ENCODE results near the gene AXIN1.

AXIN1 gene

DNA sequence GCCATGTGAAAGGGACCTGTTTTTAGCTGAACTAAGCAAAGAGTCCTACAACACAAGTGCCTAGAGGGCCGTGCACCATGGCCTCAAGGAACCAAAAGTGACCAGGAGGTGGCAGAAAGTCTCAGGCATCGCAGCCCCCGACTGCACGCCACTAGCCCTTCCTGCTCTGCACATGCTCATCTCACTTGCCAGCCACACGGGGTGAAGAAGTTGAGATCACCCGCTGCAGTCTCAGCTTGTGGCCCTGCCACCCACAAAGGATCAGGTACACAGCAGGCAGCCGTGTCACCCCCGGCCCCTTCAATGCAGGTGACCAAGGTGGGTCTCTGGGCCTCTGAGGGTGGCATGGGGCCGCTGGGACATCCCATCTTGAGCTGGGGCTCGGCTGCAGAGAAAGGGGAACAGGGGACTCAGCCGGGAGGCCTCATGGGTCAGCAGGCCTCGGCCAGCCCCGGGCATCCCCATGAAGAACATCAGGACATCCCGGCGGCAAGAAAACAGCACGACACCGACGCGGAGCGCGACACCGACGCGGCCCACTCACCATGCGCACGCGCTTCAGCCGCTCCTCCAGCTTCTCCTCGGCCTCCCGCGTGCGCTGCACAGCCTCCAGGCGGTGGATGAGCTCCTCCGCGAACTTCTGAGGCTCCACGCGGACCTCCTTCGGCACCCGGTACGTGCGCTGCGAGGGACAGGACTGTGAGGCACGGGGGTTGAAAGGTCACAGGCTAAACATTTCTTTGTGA lies 48.6 kb downstream of the AXIN1 start:
- DNase-seq (ENCODE audit: low spot score), result no peak

DNA sequence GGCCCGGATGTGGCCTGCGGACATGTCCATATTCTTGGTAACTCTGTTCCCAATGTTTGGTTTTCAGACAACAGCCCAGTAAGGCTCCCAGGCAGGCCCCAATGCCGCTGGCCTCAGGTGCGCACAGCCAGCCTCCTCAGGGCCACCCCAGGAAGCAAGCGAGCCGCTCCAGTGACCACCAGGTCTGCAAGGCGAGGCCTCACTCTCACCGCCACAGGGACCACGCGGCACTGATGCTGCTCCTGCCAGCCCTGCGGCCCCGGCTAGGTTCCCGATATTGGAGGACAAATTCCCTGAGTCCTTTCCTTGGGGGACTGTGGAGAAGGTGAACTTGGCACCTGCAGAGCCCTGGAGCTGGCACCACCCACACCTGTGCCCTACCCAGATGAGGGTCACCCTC lies 50.6 kb downstream of the AXIN1 start:
- DNase-seq (ENCODE audit: low spot score), result no peak

DNA sequence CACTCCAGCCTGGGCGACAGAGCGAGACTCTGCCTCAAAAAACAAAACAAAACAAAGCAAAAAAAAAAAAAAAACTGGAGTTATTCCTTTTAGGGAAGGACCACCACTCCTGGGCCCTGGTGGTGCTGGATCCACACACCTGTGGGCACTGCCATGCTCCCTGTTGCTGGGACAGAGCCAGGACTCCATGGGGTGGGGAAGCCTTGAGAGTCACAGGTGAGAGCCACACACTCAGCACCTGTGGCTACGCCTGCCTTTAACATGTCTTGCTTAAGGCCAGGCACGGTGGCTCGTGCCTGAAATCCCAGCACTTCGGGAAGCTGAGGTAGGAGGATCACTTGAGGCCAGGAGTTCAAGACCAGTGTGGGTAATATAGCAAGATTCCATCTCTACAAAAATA lies 51.3 kb downstream of the AXIN1 start:
- DNase-seq (ENCODE audit: low spot score), result no peak

DNA sequence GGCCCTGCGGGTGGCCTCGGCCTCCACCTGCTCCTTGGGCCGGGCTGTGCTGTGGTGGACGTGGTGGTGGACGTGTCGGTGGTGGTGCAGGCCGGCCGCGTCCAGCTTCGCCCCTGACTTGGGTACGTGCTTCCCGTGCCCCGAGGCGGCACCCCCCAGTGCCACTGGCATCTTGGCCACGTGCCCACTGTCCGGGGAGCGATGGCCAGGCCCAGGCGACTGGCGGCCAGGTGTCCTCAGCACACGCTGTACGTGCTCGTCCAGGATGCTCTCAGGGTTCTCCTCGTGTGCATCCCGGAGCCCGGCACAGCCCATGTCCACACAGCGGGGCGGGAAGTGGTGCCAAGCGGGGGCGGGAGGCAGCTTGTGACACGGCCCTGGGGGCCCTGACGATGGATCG lies 54.7 kb downstream of the AXIN1 start:
- no peak for DNase-seq (ENCODE audit: low spot score)

DNA sequence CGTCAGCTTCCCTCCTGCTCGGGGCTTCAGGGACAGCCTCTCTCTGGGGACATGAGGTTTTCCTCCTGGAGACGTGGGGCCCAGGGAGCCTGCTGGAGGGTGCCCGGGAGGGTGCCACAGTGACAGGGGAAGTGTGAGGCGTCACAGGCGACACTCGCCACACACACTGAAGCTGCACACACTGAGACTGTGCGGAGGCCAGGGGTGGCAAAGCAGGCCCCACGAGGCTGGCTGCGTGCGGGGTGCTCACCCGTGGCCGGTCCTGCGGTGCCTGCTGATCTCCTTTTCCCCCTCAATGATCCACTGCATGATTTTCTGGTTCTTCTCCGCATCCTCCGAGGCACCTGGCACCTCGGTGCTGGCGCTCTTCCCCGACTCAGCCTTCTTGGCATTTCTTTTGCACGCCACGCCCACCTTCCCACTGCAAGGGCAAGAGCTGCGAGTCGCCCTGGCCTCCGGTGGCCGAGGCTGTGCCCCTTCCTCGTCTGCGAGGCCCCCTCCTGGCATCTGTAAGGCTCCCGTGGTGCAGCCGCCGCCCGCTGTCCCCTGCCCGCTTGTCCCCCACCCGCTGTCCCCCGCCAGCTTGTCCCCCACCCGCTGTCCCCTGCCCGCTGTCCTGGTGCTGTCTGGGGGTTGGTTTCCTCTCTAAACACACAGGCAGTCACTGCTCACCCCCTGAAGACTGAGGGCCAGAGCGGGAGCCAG lies 55.6 kb downstream of the AXIN1 start:
- no peak for DNase-seq (ENCODE audit: low spot score)

DNA sequence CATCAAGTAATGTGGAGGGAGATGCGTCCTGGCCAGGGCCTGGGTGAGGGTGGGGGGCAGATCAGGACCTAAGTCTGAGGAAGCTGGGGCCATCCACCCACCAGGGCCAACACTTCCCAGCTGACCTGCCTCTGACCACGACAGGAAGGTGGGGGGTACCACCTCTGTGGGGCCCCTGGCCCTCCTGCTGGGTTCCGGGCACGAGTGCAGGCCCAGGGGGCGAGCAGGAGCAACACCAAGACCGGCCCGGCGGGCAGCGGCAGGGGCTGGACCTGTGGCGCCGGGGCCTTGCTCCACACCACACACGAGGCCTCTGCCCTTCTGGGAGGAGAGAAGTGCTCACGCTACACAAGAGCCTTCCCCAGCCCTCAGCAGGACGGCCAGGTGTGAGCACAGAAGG lies 56.2 kb downstream of the AXIN1 start:
- no peak for DNase-seq (ENCODE audit: low spot score)

DNA sequence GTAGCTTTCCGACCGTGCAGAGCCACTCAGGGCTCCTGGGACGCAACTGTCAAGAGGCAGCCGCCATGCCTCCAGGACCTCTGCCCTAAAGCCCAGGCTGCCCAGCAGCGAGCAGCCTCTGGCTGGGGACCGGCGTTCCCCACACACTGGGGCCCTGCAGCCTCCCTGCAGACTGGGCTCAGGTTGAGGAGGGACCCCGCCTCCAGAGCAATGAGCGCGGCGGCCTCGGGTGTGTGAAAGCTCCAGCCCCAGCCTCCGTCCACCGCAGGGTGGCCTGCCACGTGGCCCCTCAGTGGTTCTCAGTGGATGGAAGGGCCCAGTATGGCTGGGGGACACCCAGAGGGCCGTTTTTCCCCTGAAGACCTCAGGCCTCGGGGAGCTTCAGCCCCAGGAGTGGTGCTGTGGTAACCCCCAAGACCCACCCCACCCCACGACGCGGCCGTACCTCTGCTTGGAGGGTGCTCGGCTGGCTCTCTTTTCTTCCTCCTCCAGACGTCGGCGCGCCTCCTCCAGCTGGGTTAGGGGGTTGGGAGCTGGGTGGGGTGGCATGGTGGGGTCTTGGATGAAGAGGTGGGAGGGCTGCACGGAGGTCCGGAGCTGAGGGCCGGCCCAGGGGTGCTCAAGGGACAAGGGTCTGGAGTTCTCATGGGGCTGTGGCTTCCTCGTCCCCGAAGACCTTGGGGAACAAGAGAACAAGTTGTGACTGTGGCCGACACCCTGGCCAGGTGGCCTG lies 59.3 kb downstream of the AXIN1 start:
- no peak for DNase-seq (ENCODE audit: low spot score)

DNA sequence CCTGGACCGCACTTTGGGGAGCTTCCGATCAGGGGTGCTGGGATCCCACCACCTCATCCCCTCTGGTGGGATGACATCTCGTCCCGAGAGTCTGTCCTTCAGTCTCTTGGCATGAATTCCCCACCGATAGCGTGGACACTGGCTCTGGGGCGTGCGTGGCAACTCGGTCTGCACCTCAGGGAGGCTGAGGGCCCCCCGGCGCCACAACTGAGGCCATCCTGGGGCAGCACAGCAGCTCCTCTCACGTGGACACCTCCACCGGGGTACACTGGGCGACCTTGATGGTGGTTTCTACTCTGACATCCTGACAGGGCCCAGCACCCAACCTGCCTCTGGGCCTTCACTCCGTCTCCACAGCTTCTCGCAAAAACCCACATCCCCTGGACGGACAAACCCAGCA lies 61.0 kb downstream of the AXIN1 start:
- DNase-seq (ENCODE audit: low spot score), result no peak

DNA sequence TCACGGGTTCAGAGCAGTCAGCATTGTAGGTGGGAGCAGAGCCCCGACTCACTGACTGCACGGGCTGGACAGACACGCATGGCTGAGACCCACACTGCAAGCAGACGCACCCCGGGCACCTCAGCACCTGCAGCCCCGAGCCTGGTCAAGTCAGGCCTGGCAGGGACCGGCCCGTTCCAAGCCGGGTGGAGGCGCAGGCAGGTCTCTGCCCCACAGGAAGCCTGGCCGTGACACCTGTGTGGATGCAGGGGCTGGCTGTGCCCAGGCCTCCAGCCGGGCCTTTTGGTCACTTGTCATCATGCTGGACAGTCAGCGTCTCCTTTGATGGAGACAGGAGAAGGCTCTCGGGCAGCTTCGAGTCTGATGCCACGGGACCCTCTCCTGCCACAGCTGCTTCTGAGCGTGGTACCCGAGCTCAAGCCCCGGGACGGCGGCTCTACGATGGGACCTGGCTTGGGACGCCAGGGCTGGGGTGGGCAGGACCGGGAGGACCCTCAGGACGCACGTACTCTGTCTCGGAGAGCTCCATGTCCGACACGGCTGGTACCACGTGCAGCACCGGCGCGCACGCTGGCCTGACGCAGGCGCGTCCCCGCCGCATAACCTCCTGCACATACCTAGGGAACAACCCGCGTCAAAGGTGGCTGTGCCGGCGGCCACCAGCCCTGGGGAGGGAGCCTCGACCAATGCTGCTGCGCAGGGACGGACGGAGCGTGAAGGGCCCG lies 61.7 kb downstream of the AXIN1 start:
- DNase-seq (ENCODE audit: low spot score), result no peak

DNA sequence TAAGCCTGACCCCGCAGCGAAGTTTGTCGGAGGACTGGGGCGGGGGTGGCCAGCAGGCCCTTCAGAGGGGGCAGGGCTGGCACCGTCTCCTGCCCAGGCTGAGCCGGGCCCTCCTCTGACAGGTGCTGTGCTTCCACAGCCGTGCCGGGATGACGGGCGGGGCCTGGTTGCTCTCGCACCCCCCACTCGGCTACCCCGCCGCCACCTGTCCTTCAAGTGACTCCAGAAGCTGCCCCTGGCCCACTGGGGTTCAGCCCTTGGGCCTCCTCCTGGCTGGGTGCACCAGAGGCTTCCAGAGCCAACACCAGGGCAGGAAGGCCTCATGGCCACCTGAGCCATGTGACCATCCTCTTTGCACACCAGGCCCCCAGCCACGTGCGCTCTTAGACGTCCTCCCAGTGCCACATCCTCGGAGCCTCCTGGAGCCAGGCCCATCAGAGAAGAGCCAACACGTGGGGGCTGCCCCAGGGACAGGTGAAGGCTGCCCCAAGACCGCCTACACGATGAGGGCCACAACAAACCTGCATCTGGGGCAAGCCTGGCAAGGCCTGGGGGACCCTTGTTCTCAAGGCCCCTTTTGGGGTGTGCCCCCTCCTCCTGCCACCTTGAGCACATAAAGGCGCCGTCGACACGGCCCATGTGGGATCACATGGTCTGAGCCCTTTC lies 62.4 kb downstream of the AXIN1 start:
- DNase-seq (ENCODE audit: low spot score), result no peak

DNA sequence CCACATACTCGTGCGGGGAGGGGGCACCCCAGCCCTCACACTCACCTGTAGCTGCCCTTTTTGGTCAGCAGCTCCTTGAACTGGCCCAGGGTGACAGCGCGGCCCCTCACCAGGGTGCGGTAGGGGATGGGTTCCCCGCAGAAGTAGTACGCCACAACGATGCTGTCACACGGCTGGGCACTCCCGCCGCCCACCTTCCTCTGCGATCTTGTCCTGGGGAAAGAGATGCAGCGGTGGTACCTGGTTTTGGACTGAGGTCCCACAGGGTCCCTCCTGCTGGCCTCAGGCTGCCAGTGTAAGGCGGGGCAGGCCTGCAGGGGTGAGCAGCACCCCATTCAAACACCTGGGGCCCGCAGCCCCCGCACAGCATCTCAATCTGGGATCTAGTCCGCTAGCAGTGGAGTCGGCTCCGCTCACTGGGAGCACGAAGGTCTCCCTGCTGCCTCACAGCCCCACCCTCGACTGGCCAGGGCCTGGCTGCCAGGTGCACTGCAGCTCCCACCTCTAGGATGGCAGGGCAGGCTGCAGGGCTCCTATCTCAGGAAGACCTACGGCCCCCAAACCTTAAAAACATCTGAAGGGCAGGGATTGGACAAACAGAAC lies 63.0 kb downstream of the AXIN1 start:
- no peak for DNase-seq (ENCODE audit: low spot score)

DNA sequence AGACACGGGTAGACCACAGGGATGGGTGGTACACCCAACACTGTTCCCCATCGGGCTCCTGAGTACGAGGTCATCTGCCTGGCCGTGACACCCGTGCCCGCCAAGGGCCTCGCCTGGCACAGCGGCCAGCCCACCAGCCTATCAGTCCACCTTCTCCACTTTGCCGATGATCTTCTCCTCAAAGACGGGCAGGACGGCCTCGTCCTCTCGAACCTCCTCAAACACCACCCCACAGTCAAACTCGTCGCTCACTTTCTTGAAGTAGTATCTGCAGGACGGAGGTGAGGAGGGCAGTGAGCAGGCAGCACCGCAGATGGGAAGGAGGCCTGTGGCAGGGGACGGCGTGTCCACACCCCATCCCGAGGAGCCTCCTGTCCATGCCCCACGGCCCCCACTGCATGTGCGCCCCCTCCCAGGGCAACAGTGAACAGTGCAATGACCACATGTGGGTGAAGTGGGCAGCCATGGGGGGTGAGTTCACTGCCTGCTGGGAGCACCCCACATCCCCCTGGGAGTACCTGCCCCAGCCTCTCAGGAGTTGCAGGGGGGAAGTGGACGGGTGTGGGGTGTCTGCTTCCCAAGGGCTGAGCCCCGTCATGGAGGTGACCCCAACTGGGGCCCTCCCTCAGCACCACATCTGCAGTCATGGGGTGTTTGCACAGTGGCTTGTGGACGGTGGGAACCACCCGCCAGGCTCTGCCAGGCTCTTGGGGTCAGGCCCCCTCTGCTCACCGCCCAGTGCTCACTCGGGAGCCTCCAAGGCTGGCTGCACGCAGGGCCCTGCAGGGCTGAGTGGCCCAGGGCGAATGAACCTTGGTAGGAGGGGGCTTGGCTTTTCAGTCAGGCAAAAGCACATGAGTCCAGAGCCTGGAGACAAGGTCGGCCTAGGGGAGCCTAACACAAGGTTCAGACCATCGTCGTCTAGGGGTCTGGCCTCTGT lies 64.3 kb downstream of the AXIN1 start:
- DNase-seq (ENCODE audit: low spot score), result no peak

DNA sequence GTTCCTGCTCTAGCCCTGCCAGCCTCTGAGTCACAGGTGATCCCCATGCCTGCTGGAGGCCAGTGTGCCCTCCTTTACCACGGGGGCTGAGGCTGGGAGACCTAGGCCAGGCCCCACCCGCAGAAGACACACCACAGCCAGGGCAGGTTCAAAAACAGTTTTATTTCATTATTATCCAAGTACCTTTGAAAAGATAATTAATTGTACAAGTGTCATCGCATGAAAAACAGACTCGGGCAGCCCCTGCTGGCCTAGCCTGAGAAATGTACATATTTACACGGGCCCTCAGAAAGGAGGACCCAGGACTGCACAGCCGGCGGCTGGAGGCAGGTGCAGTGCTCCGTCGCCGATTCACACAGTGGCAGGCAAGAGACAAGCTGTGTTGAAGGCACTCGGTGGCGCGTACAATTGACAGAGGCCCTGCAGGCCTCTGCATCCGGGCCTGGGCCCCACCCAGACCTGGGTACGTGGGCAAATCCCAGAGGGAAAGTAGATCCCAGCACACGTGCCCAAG lies 65.2 kb downstream of the AXIN1 start:
- DNase-seq (ENCODE audit: low spot score), result no peak

DNA sequence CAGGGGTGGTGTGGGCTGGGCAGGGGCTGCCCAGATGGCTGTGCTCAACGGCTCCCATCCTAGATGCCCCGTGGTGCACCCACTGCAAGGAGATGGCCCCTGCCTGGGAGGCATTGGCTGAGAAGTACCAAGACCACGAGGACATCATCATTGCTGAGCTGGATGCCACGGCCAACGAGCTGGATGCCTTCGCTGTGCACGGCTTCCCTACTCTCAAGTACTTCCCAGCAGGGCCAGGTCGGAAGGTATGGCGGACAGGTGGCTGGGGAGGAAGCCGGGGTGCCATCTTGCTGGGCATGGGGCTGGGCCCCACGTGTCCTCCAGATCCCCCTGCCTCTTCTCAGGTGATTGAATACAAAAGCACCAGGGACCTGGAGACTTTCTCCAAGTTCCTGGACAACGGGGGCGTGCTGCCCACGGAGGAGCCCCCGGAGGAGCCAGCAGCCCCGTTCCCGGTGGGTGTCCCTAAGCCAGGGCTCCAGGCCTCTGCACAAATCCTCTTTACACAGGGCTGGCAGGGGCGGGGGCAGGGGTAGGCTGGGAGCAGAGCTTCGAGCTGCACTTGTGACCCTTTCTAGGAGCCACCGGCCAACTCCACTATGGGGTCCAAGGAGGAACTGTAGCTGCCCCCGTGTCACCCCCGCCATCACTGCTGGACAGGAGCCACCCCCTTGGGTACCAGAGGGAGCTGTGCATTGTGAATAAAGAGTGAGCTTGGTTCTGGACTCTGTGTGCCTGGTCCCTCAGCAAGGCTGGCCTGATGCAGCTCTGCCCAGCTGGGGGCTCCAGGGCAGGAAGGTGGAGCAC lies 65.8 kb downstream of the AXIN1 start:
- DNase-seq (ENCODE audit: low spot score), result no peak

DNA sequence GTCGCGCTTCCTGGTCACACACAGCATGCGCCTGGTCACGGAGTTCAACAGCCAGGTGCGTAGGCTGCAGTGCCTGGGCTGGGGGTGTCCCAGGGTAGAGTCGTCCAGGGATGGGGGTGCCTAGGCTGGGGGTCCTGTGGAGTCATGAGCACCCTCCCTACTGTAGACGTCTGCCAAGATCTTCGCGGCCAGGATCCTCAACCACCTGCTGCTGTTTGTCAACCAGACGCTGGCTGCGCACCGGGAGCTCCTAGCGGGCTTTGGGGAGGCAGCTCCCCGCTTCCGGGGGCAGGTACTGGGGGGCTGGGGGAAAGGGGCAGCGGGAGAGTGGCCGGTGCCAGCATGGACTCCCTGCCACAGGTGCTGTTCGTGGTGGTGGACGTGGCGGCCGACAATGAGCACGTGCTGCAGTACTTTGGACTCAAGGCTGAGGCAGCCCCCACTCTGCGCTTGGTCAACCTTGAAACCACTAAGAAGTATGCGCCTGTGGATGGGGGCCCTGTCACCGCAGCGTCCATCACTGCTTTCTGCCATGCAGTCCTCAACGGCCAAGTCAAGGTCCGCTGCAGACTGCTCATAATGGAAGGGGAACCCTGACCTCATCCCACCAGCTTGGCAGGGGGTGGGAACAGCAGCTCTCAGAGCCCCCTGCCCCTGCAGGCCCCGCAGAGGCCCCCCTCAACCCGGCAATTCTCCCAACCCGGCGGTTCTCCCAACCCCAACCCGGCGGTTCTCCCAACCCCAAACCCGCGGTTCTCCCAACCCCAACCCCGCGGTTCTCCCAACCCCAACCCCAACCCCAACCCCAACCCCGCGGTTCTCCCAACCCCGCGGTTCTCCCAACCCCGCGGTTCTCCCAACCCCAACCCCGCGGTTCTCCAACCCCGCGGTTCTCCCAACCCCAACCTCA lies 67.1 kb downstream of the AXIN1 start:
- DNase-seq (ENCODE audit: low spot score), result no peak

DNA sequence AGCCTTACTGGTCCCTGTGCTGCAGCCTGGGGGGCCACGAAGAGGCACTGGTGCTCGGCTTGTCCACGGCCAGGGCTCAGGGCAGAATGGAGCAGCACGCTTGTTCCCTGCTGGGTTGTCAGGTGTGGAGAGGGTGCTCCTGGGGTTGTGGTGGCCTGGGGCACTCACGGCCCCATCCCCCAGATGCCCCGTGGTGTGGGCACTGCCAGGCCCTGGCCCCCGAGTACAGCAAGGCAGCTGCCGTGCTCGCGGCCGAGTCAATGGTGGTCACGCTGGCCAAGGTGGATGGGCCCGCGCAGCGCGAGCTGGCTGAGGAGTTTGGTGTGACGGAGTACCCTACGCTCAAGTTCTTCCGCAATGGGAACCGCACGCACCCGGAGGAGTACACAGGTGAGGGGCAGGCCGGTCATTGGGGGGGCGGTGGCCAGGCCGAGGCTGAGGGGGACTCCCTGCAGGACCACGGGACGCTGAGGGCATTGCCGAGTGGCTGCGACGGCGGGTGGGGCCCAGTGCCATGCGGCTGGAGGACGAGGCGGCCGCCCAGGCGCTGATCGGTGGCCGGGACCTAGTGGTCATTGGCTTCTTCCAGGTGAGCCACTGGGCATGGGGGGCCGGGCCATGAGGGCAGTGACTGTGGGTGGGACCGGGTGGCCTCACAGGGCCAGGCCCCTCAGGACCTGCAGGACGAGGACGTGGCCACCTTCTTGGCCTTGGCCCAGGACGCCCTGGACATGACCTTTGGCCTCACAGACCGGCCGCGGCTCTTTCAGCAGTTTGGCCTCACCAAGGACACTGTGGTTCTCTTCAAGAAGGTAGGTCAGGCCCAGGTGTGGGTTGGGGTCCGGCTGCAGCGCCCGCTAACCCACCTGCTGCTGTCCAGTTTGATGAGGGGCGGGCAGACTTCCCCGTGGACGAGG lies 68.1 kb downstream of the AXIN1 start:
- no peak for DNase-seq (ENCODE audit: low spot score)
